SK-N-SH treated with all-trans-retinoic acid at 6 μM for 48 hours (cell line): ENCODE measurements around the gene SPATA12.

Experiments used
- ATAC-seq: fragments of 200-7000 bp; cut with Tn5 transposase; 3 replicates; pipeline ENCODE4 v1.9.1; 2020; ENCODE audit warnings: mild to moderate bottlenecking, moderate library complexity
- ARNTL ChIP-seq: fragments of 450-650 bp; formaldehyde crosslinking; IDR thresholded peaks from 2 replicates; pipeline ENCODE4 v1.5.0; 2020; ENCODE audit warnings: low read depth, mild to moderate bottlenecking, moderate library complexity, borderline replicate concordance
- BACH2 ChIP-seq: fragments of 250-450 bp; sonication (Bioruptor Pico); IDR thresholded peaks from 2 replicates; pipeline ENCODE4 v1.9.0; 2021; ENCODE audit warnings: mild to moderate bottlenecking, borderline replicate concordance
- CSRNP3 ChIP-seq: fragments of 250-450 bp; sonication (Bioruptor Pico); IDR thresholded peaks from 2 replicates; pipeline ENCODE4 v1.5.1; 2021; ENCODE audit warnings: mild to moderate bottlenecking, moderate library complexity
- ESRRG ChIP-seq: fragments of 250-450 bp; sonication (Bioruptor Pico); IDR thresholded peaks from 2 replicates; pipeline ENCODE4 v1.6.1; 2021; ENCODE audit warnings: mild to moderate bottlenecking
- GLIS3 ChIP-seq: fragments of 250-450 bp; sonication (Bioruptor Pico); IDR thresholded peaks from 2 replicates; pipeline ENCODE4 v1.5.0; 2020; ENCODE audit warnings: mild to moderate bottlenecking, moderate library complexity
- OSR1 ChIP-seq: fragments of 250-450 bp; sonication (Bioruptor Pico); IDR thresholded peaks from 2 replicates; pipeline ENCODE4 v1.8.0; 2022; ENCODE audit warnings: moderate library complexity, mild to moderate bottlenecking, inconsistent platforms
- PATZ1 ChIP-seq: fragments of 250-450 bp; sonication (Bioruptor Pico); IDR thresholded peaks from 2 replicates; pipeline ENCODE4 v1.8.0; 2020; ENCODE audit warnings: mild to moderate bottlenecking, moderate library complexity, borderline replicate concordance
- POU6F1 ChIP-seq: fragments of 250-450 bp; sonication (Bioruptor Pico); IDR thresholded peaks from 2 replicates; pipeline ENCODE4 v1.8.0; 2021; ENCODE audit warnings: low read depth, mild to moderate bottlenecking, moderate library complexity, borderline replicate concordance
- RARB ChIP-seq: fragments of 250-450 bp; sonication (Bioruptor Pico); IDR thresholded peaks from 2 replicates; pipeline ENCODE4 v1.8.0; 2021; ENCODE audit warnings: mild to moderate bottlenecking, moderate library complexity
- SNAI2 ChIP-seq: fragments of 250-450 bp; sonication (Bioruptor Pico); IDR thresholded peaks from 2 replicates; pipeline ENCODE4 v1.5.0; 2020; ENCODE audit warnings: mild to moderate bottlenecking, moderate library complexity
- TCF4 ChIP-seq: fragments of 250-450 bp; sonication (Bioruptor Pico); IDR thresholded peaks from 2 replicates; pipeline ENCODE4 v1.8.0; 2021; ENCODE audit warnings: mild to moderate bottlenecking, moderate library complexity, borderline replicate concordance
- TOX ChIP-seq: fragments of 250-450 bp; sonication (Bioruptor Pico); IDR thresholded peaks from 2 replicates; pipeline ENCODE4 v1.8.0; 2021; ENCODE audit warnings: mild to moderate bottlenecking, moderate library complexity, borderline replicate concordance
- TSHZ2 ChIP-seq: fragments of 250-450 bp; sonication (Bioruptor Pico); IDR thresholded peaks from 2 replicates; pipeline ENCODE4 v1.5.0; 2020; ENCODE audit warnings: mild to moderate bottlenecking, moderate library complexity
- ZC3H10 ChIP-seq: fragments of 250-450 bp; sonication (Bioruptor Pico); IDR thresholded peaks from 2 replicates; pipeline ENCODE4 v1.5.1; 2021; ENCODE audit warnings: mild to moderate bottlenecking, moderate library complexity
- ZFP3 ChIP-seq: fragments of 250-450 bp; sonication (Bioruptor Pico); IDR thresholded peaks from 2 replicates; pipeline ENCODE4 v1.5.0; 2020; ENCODE audit warnings: mild to moderate bottlenecking, moderate library complexity
- ZFP30 ChIP-seq: fragments of 450-650 bp; formaldehyde crosslinking; IDR thresholded peaks from 2 replicates; pipeline ENCODE4 v1.5.0; 2022; ENCODE audit warnings: mild to moderate bottlenecking, moderate library complexity
- ZNF565 ChIP-seq: fragments of 450-650 bp; formaldehyde crosslinking; conservative IDR thresholded peaks from 2 replicates; pipeline ENCODE4 v1.5.0; 2020; ENCODE audit warnings: low read depth, mild to moderate bottlenecking, moderate library complexity
- ZNF70 ChIP-seq: fragments of 450-650 bp; formaldehyde crosslinking; IDR thresholded peaks from 2 replicates; pipeline ENCODE4 v1.5.0; 2020; ENCODE audit warnings: mild to moderate bottlenecking, moderate library complexity
- ZNF8 ChIP-seq: fragments of 450-650 bp; formaldehyde crosslinking; IDR thresholded peaks from 2 replicates; pipeline ENCODE4 v1.5.0; 2020; ENCODE audit warnings: mild to moderate bottlenecking, moderate library complexity

Gene SPATA12

GRCh38 chr3:57043518-57043917 is 16.9 kb upstream of the SPATA12 start:
- no peak for ATAC-seq
- TF ChIP-seq POU6F1 (CRISPR knock-in tag) (no peak), BACH2 (CRISPR knock-in tag) (no peak), ZNF70 (CRISPR knock-in tag) (peak; percentile 68; the same call in 1 of the 2 replicates), ZFP30 (no peak), SNAI2 (CRISPR knock-in tag) (no peak), TOX (CRISPR knock-in tag) (no peak), ESRRG (CRISPR knock-in tag) (no peak), OSR1 (CRISPR knock-in tag) (no peak), ZFP3 (peak; percentile 92), TCF4 (CRISPR knock-in tag) (no peak), RARB (no peak)

GRCh38 chr3:57046101-57046765 is 14.2 kb upstream of the SPATA12 start:
- TF ChIP-seq PATZ1 (CRISPR knock-in tag) = no peak
- no peak for TF ChIP-seq ESRRG (CRISPR knock-in tag)
- no peak for TF ChIP-seq RARB
- TF ChIP-seq ZFP30 = no peak
- TF ChIP-seq TSHZ2 = no peak
- no peak for TF ChIP-seq ARNTL (CRISPR knock-in tag)
- no peak for TF ChIP-seq ZC3H10 (CRISPR knock-in tag)
- TF ChIP-seq OSR1 (CRISPR knock-in tag) = no peak
- no peak for TF ChIP-seq ZNF8
- no peak for TF ChIP-seq SNAI2 (CRISPR knock-in tag)
- TF ChIP-seq ZFP3 = no peak
- no peak for TF ChIP-seq TCF4 (CRISPR knock-in tag)
- no peak for TF ChIP-seq TOX (CRISPR knock-in tag)
- TF ChIP-seq GLIS3 (CRISPR knock-in tag) = no peak
- TF ChIP-seq ZNF565 (CRISPR knock-in tag) = no peak
- no peak for TF ChIP-seq BACH2 (CRISPR knock-in tag)
- TF ChIP-seq, all 23 proteins: peak for 0

GRCh38 chr3:57048052-57048671 is 12.3 kb upstream of the SPATA12 start:
- peak; percentile 77 for ATAC-seq
- no peak for TF ChIP-seq ZNF8
- no peak for TF ChIP-seq OSR1 (CRISPR knock-in tag)
- no peak for TF ChIP-seq GLIS3 (CRISPR knock-in tag)
- no peak for TF ChIP-seq PATZ1 (CRISPR knock-in tag)

More at GRCh38 chr3:57046101-57046765, 14.2 kb upstream of the SPATA12 start:
- ATAC-seq = no peak

- no peak for ATAC-seq
- TF ChIP-seq CSRNP3 (CRISPR knock-in tag) (no peak), GLIS3 (CRISPR knock-in tag) (no peak), ARNTL (CRISPR knock-in tag) (no peak), TOX (CRISPR knock-in tag) (no peak), POU6F1 (CRISPR knock-in tag) (no peak), TCF4 (CRISPR knock-in tag) (no peak), ZFP30 (no peak), ZNF565 (CRISPR knock-in tag) (no peak), RARB (no peak), PATZ1 (CRISPR knock-in tag) (no peak), ZNF8 (no peak)
These were observed 11.7 kb upstream of the SPATA12 start for GRCh38 chr3:57048728-57049127.
